Epithelial cell of esophagus (primary cell): ENCODE data around the gene TRMT1.

Experiments used
- DNase-seq: peaks from one replicate; pipeline ENCODE4 v3.0.0; 2010; ENCODE audit warnings: low read depth
- H3K4me3 ChIP-seq: 2 replicates; pipeline ENCODE4 v1.5.1; 2011; ENCODE audit warnings: mild to moderate bottlenecking, low read length, control low read depth
- TF ChIP-seq, protein P1 (sequence below): IDR thresholded peaks from 2 replicates; pipeline ENCODE4 v1.5.1; 2011; ENCODE audit warnings: low read depth, mild to moderate bottlenecking, low read length, control low read depth, inconsistent platforms; ENCODE audit not compliant: insufficient read depth; ENCODE audit errors: missing control alignments

TRMT1 gene

DNA sequence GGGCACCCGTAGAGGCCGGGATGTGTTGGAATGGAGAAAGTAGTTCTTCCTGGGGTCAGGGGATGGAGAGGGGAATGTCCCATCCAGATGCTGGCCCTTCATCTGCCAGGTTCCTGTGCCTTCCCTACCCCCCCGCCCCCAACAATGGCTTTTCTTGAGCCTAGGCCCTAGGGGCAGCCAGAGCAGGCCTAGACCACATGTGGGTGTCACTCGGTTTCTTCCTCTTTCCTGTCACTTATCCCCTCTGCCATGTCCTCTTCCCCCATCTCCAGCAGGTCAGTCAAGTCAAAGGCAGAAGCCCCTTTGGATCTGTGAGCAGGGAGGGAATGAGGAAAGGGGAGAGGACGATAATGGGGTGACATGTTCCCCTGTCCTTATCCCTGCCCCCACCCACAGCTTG is 50.3 kb downstream of the TRMT1 start:
- no peak for DNase-seq
- TF ChIP-seq, protein P1, sequence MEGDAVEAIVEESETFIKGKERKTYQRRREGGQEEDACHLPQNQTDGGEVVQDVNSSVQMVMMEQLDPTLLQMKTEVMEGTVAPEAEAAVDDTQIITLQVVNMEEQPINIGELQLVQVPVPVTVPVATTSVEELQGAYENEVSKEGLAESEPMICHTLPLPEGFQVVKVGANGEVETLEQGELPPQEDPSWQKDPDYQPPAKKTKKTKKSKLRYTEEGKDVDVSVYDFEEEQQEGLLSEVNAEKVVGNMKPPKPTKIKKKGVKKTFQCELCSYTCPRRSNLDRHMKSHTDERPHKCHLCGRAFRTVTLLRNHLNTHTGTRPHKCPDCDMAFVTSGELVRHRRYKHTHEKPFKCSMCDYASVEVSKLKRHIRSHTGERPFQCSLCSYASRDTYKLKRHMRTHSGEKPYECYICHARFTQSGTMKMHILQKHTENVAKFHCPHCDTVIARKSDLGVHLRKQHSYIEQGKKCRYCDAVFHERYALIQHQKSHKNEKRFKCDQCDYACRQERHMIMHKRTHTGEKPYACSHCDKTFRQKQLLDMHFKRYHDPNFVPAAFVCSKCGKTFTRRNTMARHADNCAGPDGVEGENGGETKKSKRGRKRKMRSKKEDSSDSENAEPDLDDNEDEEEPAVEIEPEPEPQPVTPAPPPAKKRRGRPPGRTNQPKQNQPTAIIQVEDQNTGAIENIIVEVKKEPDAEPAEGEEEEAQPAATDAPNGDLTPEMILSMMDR = no peak
- no peak overlapping the region for H3K4me3 ChIP-seq

DNA sequence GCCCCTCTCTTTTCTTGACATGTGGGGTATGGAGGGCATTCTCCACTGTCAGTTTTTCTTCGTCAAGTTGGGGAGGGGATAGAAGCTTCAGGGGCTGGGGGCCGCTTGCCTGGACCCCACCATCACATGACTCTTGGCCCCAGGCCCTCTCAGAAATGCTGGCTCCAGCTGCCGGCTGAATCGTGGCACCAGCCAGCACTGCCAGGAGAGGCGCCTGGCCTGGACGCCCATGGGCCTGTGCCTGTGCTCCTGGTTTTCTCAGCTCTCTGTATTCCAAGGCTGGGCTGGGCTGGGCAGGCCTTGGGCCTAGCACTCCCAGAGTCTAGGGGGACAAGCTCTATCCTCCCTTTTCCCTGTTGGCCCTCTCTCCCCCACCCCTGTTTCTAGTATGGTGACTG is 52.4 kb downstream of the TRMT1 start:
- H3K4me3 ChIP-seq = no peak overlapping the region
- TF ChIP-seq, protein P1 = no peak
- no peak for DNase-seq

- no peak overlapping the region for H3K4me3 ChIP-seq
- no peak for DNase-seq
- TF ChIP-seq, protein P1 = no peak
Observed at GRCh38 chr19:13063461-13064091, 53.0 kb downstream of the TRMT1 start.

GRCh38 chr19:13062317-13062716 is 54.2 kb downstream of the TRMT1 start:
- TF ChIP-seq, protein P1 = no peak
- no peak overlapping the region for H3K4me3 ChIP-seq
- no peak for DNase-seq

DNA sequence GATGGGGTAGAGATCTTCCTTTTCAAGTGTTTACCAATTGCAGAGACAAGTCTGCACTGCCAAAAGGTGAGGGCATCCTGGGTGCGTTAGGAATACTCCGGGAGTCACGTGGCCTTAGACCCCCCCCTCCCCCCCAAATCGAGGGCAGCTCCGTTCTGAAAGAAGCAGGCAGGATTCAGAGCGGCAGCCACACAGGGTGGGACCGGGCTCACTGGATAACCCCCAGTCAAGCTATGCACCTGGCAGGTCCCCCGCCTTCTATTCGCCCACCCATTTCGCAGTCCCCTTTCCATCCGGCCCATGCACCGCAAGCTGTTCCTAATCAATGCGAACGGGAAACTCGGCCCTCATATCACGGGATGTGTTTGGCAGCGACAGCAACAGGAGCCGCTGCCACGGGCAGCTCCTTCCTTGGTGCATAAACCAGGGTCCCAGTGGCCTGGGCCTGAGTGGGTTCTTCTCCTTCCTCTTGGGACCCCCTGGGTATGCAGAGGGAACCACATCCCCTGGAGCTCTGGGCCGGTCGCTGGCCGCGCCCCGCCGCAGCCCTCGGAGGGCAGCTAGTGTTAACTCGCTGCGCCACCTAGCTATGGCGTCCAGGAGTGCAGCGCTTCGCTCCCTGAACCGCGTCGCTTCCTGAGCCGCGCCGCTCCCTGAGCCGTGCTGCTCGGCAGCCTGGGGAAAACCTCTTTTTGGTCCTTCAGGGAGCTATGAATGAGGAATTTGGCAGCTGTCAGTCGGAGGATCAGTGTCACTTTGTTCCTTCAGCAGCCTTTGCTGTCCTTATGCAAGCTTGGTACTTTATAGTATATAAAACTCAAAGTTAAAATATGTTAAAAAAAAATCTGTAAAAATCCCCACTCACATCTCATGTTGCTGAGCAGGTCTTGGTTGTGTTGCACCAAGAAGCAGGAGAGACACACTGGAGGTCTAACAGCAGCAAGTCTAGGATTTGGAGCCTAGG is 55.3 kb downstream of the TRMT1 start:
- peak; percentile 74 for DNase-seq
- TF ChIP-seq, protein P1 = peak; percentile 90
- H3K4me3 ChIP-seq = peak overlapping the region; percentile 39

GRCh38 chr19:13060233-13060963 is 56.1 kb downstream of the TRMT1 start:
- no peak for DNase-seq
- TF ChIP-seq, protein P1 = no peak
- no peak overlapping the region for H3K4me3 ChIP-seq
